HG02759 (cell line): Measurements from ENCODE around the gene ANKRD2.

ENCODE experiments used
- ATAC-seq: cut with Tn5 transposase; IDR thresholded peaks from one replicate; pipeline ENCODE4 v1.9.1; 2021; ENCODE audit warnings: mild to moderate bottlenecking, moderate library complexity; ENCODE audit not compliant: unreplicated experiment

Gene ANKRD2

DNA sequence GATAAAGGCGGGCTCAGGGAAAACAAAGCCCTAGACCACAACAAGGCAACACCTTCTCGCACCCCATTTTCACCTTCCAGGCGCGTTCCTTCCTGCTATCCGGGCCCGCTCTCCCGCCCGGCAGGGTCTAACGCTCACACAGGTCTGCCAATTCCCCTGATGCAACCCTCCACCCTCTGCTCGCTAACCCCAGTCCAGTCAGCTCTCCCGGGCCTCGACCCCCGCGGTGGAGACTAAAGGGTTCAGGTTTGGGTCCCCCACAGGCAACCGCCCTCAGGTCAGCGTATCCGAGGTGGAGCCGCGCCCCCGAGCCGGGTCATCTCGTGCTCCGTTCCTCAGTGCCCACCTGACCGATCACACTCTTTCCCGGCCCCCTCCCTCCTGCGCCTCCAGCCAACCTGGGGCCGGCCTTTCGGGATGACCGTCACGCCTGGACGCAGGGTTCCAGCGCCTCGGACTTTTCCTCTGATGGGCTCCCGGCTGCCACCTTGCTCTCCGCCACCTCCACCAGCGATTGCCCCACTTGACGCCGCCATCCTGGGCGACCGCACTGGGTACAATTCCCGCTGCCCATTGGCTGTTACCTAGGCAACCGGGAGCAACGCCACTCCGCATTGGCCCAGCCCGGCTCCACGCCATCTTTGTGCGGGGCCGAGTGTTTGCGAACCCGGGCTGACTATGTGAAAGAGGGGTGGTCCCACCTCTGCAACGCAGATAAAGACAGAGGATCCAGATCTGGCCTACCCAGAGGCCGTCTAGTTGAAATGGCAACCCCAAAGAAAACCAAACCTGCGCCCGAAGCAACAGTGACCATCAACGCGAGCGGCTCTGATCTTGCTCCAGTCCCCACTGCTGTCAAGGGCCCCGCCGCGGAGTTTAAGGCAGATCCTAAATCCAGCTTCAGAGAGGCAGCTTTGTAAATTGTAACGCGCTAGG is 60.6 kb downstream of the ANKRD2 start, which contains the start of gene MORN4:
Gene MORN4 (minus strand): TSS at position 552 of the 936 bp plus-strand sequence. CDS start 13,847 bp downstream, outside the sequence.
- peak; percentile 100 for ATAC-seq
